ENCODE data around the gene SIGLEC7.

The SIGLEC7 gene

DNA sequence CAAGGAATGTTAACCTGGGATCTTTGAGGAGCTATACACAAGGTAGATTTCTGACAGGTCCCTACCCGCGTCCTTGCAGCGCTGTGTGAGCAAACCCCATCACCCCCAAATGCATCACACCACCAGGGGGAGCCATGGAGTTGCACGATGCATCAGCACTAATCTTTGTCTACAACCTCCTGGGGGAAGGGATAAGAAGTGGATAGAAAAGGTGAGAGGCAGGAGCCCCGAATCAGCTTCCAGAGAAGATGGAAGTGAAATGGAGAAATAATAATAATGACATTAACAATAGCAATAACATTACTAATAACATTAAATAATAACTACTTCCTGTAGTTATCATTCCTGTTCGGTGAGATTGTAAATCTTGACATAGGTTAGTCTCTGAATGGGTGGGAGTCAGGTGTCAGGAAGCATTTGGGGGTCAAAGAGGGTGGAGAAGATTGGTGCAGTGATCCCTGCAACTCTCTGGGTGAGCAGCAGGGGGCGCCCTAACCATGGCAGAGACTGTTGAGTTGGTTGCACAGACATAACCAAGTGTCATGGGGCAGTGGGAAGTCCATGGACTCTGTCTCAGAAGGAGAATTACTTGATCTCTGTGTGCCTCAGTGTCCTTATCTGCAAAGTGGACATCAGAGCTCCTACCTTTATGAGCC, 16.5 kb downstream of the SIGLEC7 start:
- peak; percentile 88 for TF ChIP-seq CTCF (IDR thresholded peaks at IDR 0.05; ENCODE audit: borderline replicate concordance, insufficient read depth, low read depth, low read length)
- no peak overlapping the region for H3K4me3 ChIP-seq (ENCODE audit: low read depth, low read length)

GRCh38 chr19:51159656-51160055, 17.6 kb downstream of the SIGLEC7 start:
- no peak for TF ChIP-seq CTCF (IDR thresholded peaks at IDR 0.05; ENCODE audit: borderline replicate concordance, insufficient read depth, low read depth, low read length)
- H3K4me3 ChIP-seq (ENCODE audit: low read depth, low read length) = no peak overlapping the region

DNA sequence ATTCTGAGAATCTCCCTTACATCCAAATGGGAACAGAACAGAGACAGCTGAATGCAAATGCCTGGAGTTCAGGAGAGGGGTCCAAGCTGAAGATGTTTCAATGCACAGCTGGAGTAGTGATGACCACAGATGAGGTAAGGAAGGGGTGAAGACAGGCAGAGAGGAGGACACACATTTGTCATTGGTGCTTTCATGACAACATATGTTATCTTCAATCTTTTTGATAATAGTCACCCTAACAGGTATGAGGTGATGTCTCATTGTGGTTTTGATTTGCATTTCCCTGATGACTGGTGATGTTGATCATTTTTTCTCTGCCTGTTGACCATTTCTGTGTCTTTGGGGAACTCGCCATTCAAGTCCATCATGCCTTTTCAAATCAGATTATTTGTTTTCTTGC, 19.2 kb downstream of the SIGLEC7 start:
- no peak for TF ChIP-seq CTCF (IDR thresholded peaks at IDR 0.05; ENCODE audit: borderline replicate concordance, insufficient read depth, low read depth, low read length)
- H3K4me3 ChIP-seq (ENCODE audit: low read depth, low read length) = no peak overlapping the region

DNA sequence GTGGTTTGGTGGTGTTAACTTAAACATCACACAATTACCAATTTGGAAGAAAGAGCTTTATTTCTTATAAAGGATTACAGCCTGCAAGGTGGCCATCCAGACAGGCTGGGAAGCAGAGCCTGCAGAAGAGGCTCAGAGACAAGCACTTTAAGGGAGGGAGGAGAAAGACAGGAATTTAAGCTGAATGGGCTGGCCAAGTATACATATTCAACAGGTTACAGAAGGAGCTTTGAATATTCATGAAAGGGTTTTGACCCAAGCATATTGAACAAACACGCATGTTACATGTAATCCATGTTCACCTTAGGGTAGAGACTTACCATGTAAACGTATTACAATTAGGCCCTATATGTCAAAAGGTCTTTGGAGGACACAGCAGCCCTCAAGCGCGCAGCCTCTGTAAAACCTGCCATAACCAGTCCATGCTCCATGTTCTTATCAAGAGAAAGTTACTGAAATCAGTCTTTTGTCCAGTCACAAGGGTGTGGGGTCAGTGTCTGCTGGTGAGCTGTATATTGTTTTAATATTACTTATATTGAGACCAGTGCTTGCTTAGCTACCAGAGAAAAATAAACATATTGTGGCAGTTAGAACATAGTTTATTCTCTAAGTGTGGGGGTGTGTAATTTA, 19.9 kb downstream of the SIGLEC7 start:
- no peak for TF ChIP-seq CTCF (IDR thresholded peaks at IDR 0.05; ENCODE audit: borderline replicate concordance, insufficient read depth, low read depth, low read length)
- H3K4me3 ChIP-seq (ENCODE audit: low read depth, low read length) = no peak overlapping the region

DNA sequence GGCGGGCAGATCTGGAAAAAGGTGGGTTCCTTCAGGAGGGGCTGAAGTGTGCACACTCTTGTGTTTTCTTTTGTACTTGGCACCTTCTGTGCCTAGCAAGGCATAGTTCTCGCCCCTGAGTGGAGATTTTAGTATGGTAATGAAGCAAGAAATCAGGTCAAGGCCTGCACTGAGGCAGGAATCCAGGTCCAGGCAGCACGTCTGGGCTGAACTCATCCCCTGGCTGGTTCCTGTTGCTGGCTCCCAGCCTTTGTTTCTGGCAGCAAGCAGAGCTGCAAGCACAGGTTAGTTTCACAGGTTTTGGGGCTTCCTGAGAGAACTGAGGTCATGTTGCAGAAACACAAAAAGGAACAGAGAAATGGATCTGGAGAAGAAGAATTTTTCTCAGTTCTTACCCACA, 21.2 kb downstream of the SIGLEC7 start:
- no peak overlapping the region for H3K4me3 ChIP-seq (ENCODE audit: low read depth, low read length)
- TF ChIP-seq CTCF (IDR thresholded peaks at IDR 0.05; ENCODE audit: borderline replicate concordance, insufficient read depth, low read depth, low read length) = no peak

- TF ChIP-seq CTCF (IDR thresholded peaks at IDR 0.05; ENCODE audit: borderline replicate concordance, insufficient read depth, low read depth, low read length) = no peak
These were observed 22.1 kb downstream of the SIGLEC7 start for GRCh38 chr19:51164215-51164614.

DNA sequence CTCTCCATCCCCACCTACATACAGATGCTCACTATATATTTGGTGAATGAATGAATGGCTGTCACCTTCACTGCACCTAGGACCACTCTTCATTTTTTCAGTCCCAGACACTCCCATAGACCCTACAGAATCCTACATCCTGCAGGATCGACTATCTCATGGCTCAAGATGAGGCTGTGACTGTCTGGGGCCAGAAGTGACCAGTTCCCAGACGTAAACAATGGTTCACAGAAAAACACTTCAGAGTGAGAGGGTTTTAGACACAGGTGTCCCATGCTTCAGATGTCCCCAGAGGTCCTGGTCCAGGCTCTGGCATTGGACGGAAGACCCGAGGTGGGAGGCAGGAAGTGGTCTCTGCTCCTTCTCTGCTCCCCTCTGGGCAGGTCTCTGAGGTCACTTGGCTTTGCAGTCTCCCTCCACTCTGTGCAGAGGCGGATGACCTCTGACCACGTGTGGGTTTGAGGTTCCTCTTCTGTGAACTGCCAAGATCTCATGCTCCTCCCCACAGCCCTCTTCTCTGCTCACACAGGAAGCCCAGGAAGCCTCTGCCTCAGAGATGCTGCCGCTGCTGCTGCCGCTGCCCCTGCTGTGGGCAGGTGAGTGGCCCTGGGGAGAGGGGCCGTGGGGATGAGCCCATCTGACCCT, 24.9 kb downstream of the SIGLEC7 start:
- no peak for TF ChIP-seq CTCF (IDR thresholded peaks at IDR 0.05; ENCODE audit: borderline replicate concordance, insufficient read depth, low read depth, low read length)
- H3K4me3 ChIP-seq (ENCODE audit: low read depth, low read length) = no peak overlapping the region

More at GRCh38 chr19:51164215-51164614, 22.1 kb downstream of the SIGLEC7 start:
- no peak overlapping the region for H3K4me3 ChIP-seq (ENCODE audit: low read depth, low read length)
